ENCODE data around the gene CLEC2L. TPM values are rescaled to one million over a fixed set of nuclear protein-coding genes. Genes with fewer than 3 reads are reported as not detected.

The CLEC2L gene
- total RNA-seq, 4 donors from 2014 or later = 0.21 to 0.43 (median 0.26) TPM; not detected in 1

DNA sequence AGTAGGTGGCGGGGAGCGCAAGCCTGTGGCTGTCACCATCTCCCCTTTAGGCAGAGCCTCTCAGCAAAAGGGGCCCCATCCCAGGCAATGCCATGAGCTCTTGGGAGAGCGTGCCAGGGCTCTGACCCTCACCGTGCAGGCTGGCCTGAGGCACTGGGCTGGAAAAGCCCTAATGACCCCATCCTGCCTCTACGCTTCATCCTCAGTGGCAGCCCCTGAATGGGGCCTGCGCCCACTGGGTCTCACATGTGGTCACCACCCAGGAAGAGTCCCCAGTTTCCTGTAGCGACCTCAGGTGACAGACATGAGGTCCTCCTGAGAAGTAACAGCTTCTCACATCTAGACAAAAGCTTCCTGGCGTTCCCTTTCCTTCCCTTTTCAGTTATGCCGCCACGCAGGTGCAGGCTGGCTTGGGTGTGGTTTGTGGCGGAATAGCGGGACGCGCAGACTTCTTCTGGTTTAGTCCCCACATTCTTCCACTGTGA, 59.2 kb downstream of the CLEC2L start:
- Histone ChIP-seq H3K4me3 (no peak overlapping the region), H3K9me3 (no peaks in the 10 kb centered on the region), H3K36me3 (no peaks in the 10 kb centered on the region), H3K27me3 (no peaks in the 10 kb centered on the region), H3K27ac (no peak overlapping the region), H3K4me1 (no peaks in the 10 kb centered on the region)
- DNase-seq = peak in 1 of 2 donors; percentile 11
- TF ChIP-seq, protein P1, sequence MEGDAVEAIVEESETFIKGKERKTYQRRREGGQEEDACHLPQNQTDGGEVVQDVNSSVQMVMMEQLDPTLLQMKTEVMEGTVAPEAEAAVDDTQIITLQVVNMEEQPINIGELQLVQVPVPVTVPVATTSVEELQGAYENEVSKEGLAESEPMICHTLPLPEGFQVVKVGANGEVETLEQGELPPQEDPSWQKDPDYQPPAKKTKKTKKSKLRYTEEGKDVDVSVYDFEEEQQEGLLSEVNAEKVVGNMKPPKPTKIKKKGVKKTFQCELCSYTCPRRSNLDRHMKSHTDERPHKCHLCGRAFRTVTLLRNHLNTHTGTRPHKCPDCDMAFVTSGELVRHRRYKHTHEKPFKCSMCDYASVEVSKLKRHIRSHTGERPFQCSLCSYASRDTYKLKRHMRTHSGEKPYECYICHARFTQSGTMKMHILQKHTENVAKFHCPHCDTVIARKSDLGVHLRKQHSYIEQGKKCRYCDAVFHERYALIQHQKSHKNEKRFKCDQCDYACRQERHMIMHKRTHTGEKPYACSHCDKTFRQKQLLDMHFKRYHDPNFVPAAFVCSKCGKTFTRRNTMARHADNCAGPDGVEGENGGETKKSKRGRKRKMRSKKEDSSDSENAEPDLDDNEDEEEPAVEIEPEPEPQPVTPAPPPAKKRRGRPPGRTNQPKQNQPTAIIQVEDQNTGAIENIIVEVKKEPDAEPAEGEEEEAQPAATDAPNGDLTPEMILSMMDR (IDR thresholded peaks at IDR 0.05) = no peak
- TF ChIP-seq POLR2A (IDR thresholded peaks at IDR 0.05) = no peak
- intact Hi-C loops (cut with DNase I; ENCODE audit: low total_unique reads) = no loop called here

DNA sequence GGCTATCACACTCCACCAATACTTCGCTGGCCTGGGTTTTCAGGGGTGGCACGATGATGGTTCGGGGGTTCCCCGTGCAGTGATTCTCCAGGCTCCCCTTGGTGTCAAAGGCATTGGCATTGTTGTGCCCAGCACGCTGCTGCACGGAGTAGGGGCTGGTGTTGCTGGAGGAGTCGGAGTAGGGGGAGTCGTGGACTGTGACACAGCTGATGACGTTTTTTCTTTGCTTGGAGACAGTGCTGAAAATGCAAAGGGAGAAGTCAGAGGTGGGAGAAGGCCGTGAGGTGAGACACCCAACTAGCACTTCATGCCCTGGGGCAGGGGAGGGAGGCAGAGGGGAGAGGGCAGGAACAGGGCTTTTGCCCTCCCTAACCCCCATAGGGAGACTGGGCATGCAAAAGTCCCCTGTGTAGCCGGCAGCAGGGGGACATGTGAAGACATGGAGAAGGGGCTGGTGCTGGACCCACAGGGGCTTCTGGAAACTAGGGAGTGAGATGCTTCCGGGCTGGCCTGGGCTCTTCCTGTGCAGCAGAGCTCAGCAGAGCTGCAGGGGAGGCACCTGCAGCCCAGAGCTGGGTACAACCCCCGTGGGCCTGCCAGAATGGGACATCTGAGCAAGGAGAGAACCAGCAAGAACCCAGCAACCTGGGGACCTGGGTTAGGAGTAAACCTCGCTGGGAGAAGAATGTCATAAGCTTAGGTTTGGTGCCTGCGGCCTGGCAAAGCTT, 60.5 kb downstream of the CLEC2L start:
- intact Hi-C loops (cut with DNase I; ENCODE audit: low total_unique reads) = no loop called here
- no peak for TF ChIP-seq POLR2A (IDR thresholded peaks at IDR 0.05)
- TF ChIP-seq, protein P1 (IDR thresholded peaks at IDR 0.05) = no peak
- DNase-seq = peak in 1 of 2 donors; percentile 9

DNA sequence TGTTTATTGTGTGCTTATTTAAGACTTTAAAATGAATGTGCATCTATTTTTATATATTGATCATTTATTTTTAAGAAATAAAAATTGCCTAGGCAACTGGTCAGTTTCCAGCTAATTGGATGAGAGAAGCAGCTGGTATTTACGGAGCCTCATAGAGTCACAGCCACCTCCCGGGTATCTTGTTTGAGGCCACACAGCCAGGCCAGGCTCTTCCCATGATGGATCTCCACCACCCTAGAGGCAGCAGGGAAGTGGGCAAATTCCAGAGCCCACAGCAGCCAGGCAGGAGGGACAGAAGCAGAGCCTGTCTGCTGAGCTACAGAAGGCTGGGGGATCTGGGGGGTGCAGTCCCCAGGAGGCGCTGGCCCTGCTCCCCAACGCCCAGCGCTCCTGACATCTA, 61.6 kb downstream of the CLEC2L start:
- Histone ChIP-seq H3K4me1 (no peaks in the 10 kb centered on the region), H3K36me3 (no peaks in the 10 kb centered on the region), H3K9me3 (no peaks in the 10 kb centered on the region), H3K27me3 (no peaks in the 10 kb centered on the region), H3K4me3 (no peak overlapping the region), H3K27ac (no peak overlapping the region)
- no peak for DNase-seq
- TF ChIP-seq, protein P1 (IDR thresholded peaks at IDR 0.05) = no peak
- TF ChIP-seq POLR2A (IDR thresholded peaks at IDR 0.05) = no peak
- intact Hi-C loops (cut with DNase I; ENCODE audit: low total_unique reads) = no loop called here

More for the DNA sequence above, 60.5 kb downstream of the CLEC2L start:
- no peak overlapping the region for H3K4me3 ChIP-seq
- no peak overlapping the region for H3K27ac ChIP-seq
- H3K4me1 ChIP-seq = no peaks in the 10 kb centered on the region
- H3K9me3 ChIP-seq = no peaks in the 10 kb centered on the region
- no peaks in the 10 kb centered on the region for H3K36me3 ChIP-seq
- no peaks in the 10 kb centered on the region for H3K27me3 ChIP-seq

DNA sequence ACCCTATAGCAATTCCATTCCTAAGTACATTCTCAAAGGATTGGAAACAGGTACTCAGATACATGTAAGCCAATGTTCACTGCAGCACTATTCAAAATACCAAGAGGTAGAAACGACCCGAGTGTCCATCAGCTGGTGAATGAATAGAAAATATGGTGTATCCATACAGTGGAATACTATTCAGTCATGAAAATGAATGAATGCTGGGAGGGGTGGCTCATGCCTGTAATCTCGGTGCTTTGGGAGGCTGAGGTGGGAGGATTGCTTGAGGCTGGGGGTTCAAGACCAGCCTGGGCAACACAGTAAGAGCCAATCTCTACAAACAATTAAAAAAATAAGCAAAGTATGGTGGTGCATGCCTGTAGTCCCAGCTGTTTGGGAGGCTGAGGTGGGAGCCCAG, 62.8 kb downstream of the CLEC2L start:
- H3K36me3 ChIP-seq = no peaks in the 10 kb centered on the region
- H3K9me3 ChIP-seq = no peaks in the 10 kb centered on the region
- H3K27me3 ChIP-seq = no peaks in the 10 kb centered on the region
- no peaks in the 10 kb centered on the region for H3K4me1 ChIP-seq
- no peak for DNase-seq
- H3K27ac ChIP-seq = no peak overlapping the region
- TF ChIP-seq, protein P1 (IDR thresholded peaks at IDR 0.05) = no peak
- no peak for TF ChIP-seq POLR2A (IDR thresholded peaks at IDR 0.05)
- intact Hi-C loops (cut with DNase I; ENCODE audit: low total_unique reads) = no loop called here
- H3K4me3 ChIP-seq = no peak overlapping the region

DNA sequence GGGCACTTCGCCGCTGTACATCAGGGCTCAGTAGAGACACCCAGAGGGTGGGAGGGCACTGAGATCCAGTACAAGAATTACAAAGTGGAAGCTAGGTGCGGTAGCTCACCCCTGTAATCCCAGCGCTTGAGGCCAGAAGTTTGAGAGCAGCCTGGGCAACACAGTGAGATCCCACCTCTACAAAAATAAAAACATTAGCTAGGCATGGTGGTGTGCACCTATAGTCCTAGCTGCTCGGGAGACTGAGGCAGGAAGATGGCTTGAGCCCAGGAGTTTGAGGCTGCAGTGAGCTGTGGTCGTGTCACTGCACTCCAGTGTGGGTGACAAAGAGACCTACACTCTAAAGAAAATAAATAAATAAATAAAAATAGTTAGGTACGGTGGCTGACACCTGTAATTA, 64.0 kb downstream of the CLEC2L start:
- no peak overlapping the region for H3K4me3 ChIP-seq

More for the DNA sequence above, 64.0 kb downstream of the CLEC2L start:
- Histone ChIP-seq H3K9me3 (no peaks in the 10 kb centered on the region), H3K4me1 (no peaks in the 10 kb centered on the region), H3K27ac (no peak overlapping the region), H3K36me3 (no peaks in the 10 kb centered on the region), H3K27me3 (no peaks in the 10 kb centered on the region)
- TF ChIP-seq, protein P1 (IDR thresholded peaks at IDR 0.05) = no peak
- no peak for TF ChIP-seq POLR2A (IDR thresholded peaks at IDR 0.05)
- intact Hi-C loops (cut with DNase I; ENCODE audit: low total_unique reads) = no loop called here
- DNase-seq = no peak
